Measurements from ENCODE around the gene IGFBP3.
"Not testable (repeated sequence)": the region's sequence is repeated elsewhere in the genome, so short reads cannot be mapped to it uniquely, and the experiment has no call there.

The IGFBP3 gene

GRCh38 chr7:45920502-45921380 is at the start of gene IGFBP3:
Gene IGFBP3 (minus strand): TSS chr7:45921272. CDS start chr7:45921140, 132 bp downstream.
- Histone ChIP-seq H3K27me3 (ENCODE audit: control insufficient read depth in 1 of 2, insufficient read depth in 2 of 2, low read length in 2 of 2) (peaks cover 42 to 45% of the 10 kb centered on the region in 2 donors), H3K27ac (ENCODE audit: low read depth, low read length) (no peak within 1 kb of the TSS), H3K9me3 (ENCODE audit: control insufficient read depth in 1 of 2, low read length in 2 of 2) (no peaks in the 10 kb centered on the region), H3K4me1 (ENCODE audit: control insufficient read depth in 1 of 2, insufficient read depth in 2 of 2, low read length in 2 of 2) (peaks cover 13 to 26% of the 10 kb centered on the region in 2 donors), H3K4me3 (ENCODE audit: low read depth in 1 of 2, low read length in 2 of 2) (peak within 1 kb of the TSS; percentile 59 to 61), H3K36me3 (ENCODE audit: control insufficient read depth in 1 of 2, insufficient read depth in 2 of 2, low read length in 2 of 2) (no peaks in the 10 kb centered on the region), H3K9ac (ENCODE audit: low read depth in 1 of 2, low read length in 2 of 2) (no peak within 1 kb of the TSS)

DNA sequence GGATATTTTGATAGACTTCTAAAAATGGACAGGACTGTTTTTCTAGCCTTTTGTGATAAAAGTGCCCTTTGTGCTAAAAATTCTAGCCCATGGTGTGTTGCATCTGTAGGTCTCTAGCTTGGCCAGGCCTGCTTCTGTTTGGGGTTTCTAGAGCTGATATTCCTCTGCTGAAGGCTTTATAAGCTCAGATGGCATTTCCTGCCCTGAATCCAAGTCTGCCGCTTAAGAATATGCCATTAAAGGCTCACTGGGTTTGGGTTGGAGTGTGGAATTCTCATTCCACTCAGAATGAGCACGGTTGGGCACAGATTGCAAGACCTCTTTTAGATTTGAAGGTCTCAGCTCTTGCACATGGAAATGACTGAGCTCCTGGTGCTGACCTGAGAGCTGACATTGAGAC is 49.4 kb upstream of the IGFBP3 start:
- no peak overlapping the region for H3K9ac ChIP-seq (ENCODE audit: low read depth in 1 of 2, low read length in 2 of 2)
- H3K9me3 ChIP-seq (ENCODE audit: control insufficient read depth in 1 of 2, low read length in 2 of 2): no peaks in the 10 kb centered on the region
- no peaks in the 10 kb centered on the region for H3K36me3 ChIP-seq (ENCODE audit: control insufficient read depth in 1 of 2, insufficient read depth in 2 of 2, low read length in 2 of 2)
- H3K27ac ChIP-seq (ENCODE audit: low read depth, low read length): no peak overlapping the region
- peaks cover 0 to 6% of the 10 kb centered on the region in 2 donors for H3K4me1 ChIP-seq (ENCODE audit: control insufficient read depth in 1 of 2, insufficient read depth in 2 of 2, low read length in 2 of 2)
- H3K4me3 ChIP-seq (ENCODE audit: low read depth in 1 of 2, low read length in 2 of 2): no peak overlapping the region
- H3K27me3 ChIP-seq (ENCODE audit: control insufficient read depth in 1 of 2, insufficient read depth in 2 of 2, low read length in 2 of 2): no peaks in the 10 kb centered on the region

GRCh38 chr7:45969940-45970339 is 48.9 kb upstream of the IGFBP3 start:
- no peaks in the 10 kb centered on the region for H3K27me3 ChIP-seq (ENCODE audit: control insufficient read depth in 1 of 2, insufficient read depth in 2 of 2, low read length in 2 of 2)
- no peak overlapping the region for H3K27ac ChIP-seq (ENCODE audit: low read depth, low read length)
- no peak overlapping the region for H3K9ac ChIP-seq (ENCODE audit: low read depth in 1 of 2, low read length in 2 of 2)
- H3K9me3 ChIP-seq (ENCODE audit: control insufficient read depth in 1 of 2, low read length in 2 of 2): no peaks in the 10 kb centered on the region
- no peak overlapping the region for H3K4me3 ChIP-seq (ENCODE audit: low read depth in 1 of 2, low read length in 2 of 2)
- no peaks in the 10 kb centered on the region for H3K36me3 ChIP-seq (ENCODE audit: control insufficient read depth in 1 of 2, insufficient read depth in 2 of 2, low read length in 2 of 2)
- peaks cover 0 to 6% of the 10 kb centered on the region in 2 donors for H3K4me1 ChIP-seq (ENCODE audit: control insufficient read depth in 1 of 2, insufficient read depth in 2 of 2, low read length in 2 of 2)

DNA sequence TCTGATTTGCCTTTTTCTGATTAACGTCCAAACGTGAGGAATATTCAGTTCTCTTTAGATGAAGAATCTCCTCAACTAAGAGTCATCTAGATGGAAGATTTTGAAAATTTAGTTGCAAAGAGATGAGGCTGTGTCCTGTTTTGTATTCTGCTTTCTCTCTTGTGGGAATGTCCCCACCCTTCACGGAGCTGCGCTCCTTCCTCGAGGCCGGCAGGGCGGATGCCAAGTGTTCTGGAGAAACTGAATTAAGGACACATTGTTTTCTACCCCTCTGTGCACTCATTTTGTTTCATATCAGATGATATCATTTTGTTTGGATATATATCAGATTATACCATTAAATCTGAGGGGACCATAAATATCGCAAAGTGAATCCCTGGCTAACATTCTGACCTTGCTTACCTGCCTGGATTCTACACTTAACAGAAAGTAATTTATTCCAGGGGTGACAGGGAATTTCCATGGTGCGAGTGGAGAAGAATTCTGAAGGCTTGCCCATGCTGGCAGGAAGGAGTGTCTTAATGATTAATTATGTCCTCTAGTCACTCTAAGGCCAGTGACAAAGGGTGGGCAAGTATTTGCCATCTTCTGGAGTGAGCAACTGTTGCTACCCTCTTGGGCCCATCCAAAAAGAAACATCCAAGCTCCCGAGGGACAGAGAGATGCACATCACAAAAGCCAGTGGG is 47.9 kb upstream of the IGFBP3 start:
- H3K9ac ChIP-seq (ENCODE audit: low read depth in 1 of 2, low read length in 2 of 2): no peak overlapping the region
- H3K9me3 ChIP-seq (ENCODE audit: control insufficient read depth in 1 of 2, low read length in 2 of 2): no peaks in the 10 kb centered on the region
- no peaks in the 10 kb centered on the region for H3K36me3 ChIP-seq (ENCODE audit: control insufficient read depth in 1 of 2, insufficient read depth in 2 of 2, low read length in 2 of 2)
- H3K27me3 ChIP-seq (ENCODE audit: control insufficient read depth in 1 of 2, insufficient read depth in 2 of 2, low read length in 2 of 2): no peaks in the 10 kb centered on the region
- no peak overlapping the region for H3K27ac ChIP-seq (ENCODE audit: low read depth, low read length)
- H3K4me3 ChIP-seq (ENCODE audit: low read depth in 1 of 2, low read length in 2 of 2): no peak overlapping the region
- peaks cover 0 to 6% of the 10 kb centered on the region in 2 donors for H3K4me1 ChIP-seq (ENCODE audit: control insufficient read depth in 1 of 2, insufficient read depth in 2 of 2, low read length in 2 of 2)

DNA sequence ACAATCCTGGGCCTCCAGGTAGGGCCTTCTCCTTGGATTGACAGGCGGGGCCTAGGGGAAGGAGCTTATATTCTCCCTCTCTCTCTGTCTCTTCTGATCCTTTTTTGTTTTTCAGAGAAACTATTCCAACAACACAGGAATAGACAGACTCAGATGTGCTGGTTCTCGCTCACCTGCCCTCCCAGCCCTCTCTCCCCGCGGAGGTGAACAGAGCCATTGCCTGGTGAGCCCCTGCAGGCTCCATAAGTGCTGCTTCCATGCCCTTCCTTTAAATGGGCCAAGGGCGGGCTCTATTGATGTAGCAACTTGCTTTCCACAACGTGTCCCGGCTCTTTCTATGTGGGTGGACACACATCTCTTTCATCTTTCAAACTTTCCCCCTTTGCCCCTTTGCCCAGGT is 47.2 kb upstream of the IGFBP3 start:
- Histone ChIP-seq H3K4me3 (ENCODE audit: low read depth in 1 of 2, low read length in 2 of 2) (no peak overlapping the region), H3K27ac (ENCODE audit: low read depth, low read length) (no peak overlapping the region), H3K9ac (ENCODE audit: low read depth in 1 of 2, low read length in 2 of 2) (no peak overlapping the region), H3K4me1 (ENCODE audit: control insufficient read depth in 1 of 2, insufficient read depth in 2 of 2, low read length in 2 of 2) (peaks cover 0 to 6% of the 10 kb centered on the region in 2 donors), H3K36me3 (ENCODE audit: control insufficient read depth in 1 of 2, insufficient read depth in 2 of 2, low read length in 2 of 2) (no peaks in the 10 kb centered on the region), H3K9me3 (ENCODE audit: control insufficient read depth in 1 of 2, low read length in 2 of 2) (no peaks in the 10 kb centered on the region), H3K27me3 (ENCODE audit: control insufficient read depth in 1 of 2, insufficient read depth in 2 of 2, low read length in 2 of 2) (no peaks in the 10 kb centered on the region)

DNA sequence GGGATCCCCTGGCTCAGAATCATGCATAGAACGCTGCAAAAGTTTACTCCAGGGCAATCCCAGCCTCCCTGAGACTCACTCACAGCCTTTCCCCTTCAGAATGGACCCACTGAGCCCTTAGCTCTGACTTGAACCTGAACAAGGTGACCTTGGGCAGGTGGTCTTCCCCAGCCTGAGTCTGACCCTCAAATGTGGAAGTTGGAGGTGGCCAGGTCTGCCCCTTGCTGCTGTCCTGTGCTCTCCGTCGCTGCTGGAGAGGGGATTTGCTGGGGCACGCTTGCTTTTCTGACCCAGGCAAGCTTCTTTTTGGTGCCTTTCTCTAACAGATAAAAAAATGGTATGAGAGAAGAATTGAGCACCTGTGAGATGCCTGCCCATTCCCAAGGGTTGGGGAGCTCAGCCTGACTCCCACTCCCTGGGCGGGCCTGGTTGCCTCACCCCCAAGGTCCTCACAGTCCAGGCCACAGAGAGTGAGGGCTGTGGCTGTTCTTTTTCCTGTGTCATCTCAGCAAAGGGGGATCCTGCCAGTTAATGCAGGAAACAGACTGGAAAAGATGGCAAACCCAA is 46.6 kb upstream of the IGFBP3 start:
- no peaks in the 10 kb centered on the region for H3K9me3 ChIP-seq (ENCODE audit: control insufficient read depth in 1 of 2, low read length in 2 of 2)
- no peaks in the 10 kb centered on the region for H3K36me3 ChIP-seq (ENCODE audit: control insufficient read depth in 1 of 2, insufficient read depth in 2 of 2, low read length in 2 of 2)
- peaks cover 0 to 3% of the 10 kb centered on the region in 2 donors for H3K4me1 ChIP-seq (ENCODE audit: control insufficient read depth in 1 of 2, insufficient read depth in 2 of 2, low read length in 2 of 2)
- no peak overlapping the region for H3K27ac ChIP-seq (ENCODE audit: low read depth, low read length)
- H3K4me3 ChIP-seq (ENCODE audit: low read depth in 1 of 2, low read length in 2 of 2): no peak overlapping the region
- no peaks in the 10 kb centered on the region for H3K27me3 ChIP-seq (ENCODE audit: control insufficient read depth in 1 of 2, insufficient read depth in 2 of 2, low read length in 2 of 2)
- no peak overlapping the region for H3K9ac ChIP-seq (ENCODE audit: low read depth in 1 of 2, low read length in 2 of 2)

DNA sequence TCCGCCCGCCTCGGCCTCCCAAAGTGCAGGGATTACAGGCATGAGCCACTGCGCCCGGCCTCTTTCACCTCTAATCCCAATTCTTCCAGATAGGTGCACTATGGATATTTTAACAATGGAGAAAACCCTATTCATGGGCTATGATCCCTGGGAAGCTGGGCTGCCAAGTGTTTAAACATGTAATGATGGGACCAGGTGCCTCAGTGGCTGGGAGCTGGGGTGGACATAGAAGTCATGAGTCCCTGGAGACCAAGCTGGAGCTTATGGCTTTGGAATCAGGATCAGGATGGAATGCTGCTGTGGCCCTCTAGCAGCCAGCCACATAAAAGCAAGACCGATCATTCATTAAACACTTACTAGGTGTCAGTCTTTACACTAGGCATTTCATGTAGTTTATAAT is 41.8 kb upstream of the IGFBP3 start:
- Histone ChIP-seq H3K9me3 (ENCODE audit: control insufficient read depth in 1 of 2, low read length in 2 of 2) (no peaks in the 10 kb centered on the region), H3K27me3 (ENCODE audit: control insufficient read depth in 1 of 2, insufficient read depth in 2 of 2, low read length in 2 of 2) (no peaks in the 10 kb centered on the region), H3K4me3 (ENCODE audit: low read depth in 1 of 2, low read length in 2 of 2) (no peak overlapping the region), H3K9ac (ENCODE audit: low read depth in 1 of 2, low read length in 2 of 2) (no peak overlapping the region), H3K27ac (ENCODE audit: low read depth, low read length) (no peak overlapping the region), H3K4me1 (ENCODE audit: control insufficient read depth in 1 of 2, insufficient read depth in 2 of 2, low read length in 2 of 2) (no peaks in the 10 kb centered on the region), H3K36me3 (ENCODE audit: control insufficient read depth in 1 of 2, insufficient read depth in 2 of 2, low read length in 2 of 2) (no peaks in the 10 kb centered on the region)

DNA sequence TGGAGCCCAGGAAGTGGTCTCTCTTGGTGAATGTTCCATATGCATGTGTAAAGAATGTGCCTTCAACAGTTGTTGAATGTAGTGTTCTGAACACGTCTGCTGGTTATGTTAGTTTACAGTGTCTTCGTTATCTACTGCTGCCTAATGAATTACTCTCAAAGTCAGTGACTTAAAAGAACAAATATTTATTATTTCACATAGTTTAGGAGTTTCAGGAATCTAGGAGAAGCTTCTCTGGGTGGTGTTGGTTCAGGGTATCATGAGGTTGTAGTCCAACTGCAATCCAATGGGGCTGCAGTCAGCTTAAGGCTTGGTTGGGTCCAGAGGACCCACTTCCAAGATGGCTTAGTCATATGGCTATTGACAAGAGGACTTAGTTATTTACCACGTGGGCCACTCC is 36.6 kb upstream of the IGFBP3 start:
- Histone ChIP-seq H3K4me1 (ENCODE audit: control insufficient read depth in 1 of 2, insufficient read depth in 2 of 2, low read length in 2 of 2) (no peaks in the 10 kb centered on the region), H3K27ac (ENCODE audit: low read depth, low read length) (no peak overlapping the region), H3K27me3 (ENCODE audit: control insufficient read depth in 1 of 2, insufficient read depth in 2 of 2, low read length in 2 of 2) (no peaks in the 10 kb centered on the region), H3K9me3 (ENCODE audit: control insufficient read depth in 1 of 2, low read length in 2 of 2) (no peaks in the 10 kb centered on the region), H3K4me3 (ENCODE audit: low read depth in 1 of 2, low read length in 2 of 2) (no peak overlapping the region), H3K9ac (ENCODE audit: low read depth in 1 of 2, low read length in 2 of 2) (no peak overlapping the region), H3K36me3 (ENCODE audit: control insufficient read depth in 1 of 2, insufficient read depth in 2 of 2, low read length in 2 of 2) (no peaks in the 10 kb centered on the region)

DNA sequence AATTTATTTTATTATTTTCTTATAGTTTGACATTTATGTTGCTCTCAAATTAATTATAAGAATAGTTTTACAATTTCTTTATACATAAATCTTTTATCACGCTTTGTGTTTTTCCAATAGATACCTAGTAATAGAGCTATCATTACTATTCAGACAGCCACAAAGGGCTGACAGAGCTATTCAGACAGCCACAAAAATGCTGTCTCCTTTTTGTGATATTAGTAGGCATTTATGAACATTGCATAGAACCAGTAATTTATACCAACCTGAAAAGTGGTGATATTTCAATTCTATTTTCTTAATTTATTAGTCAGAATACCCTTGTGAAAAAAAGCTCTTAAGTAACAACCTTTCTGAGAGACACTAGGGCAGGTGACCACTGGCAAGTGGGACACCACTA is 34.2 kb upstream of the IGFBP3 start:
- no peaks in the 10 kb centered on the region for H3K36me3 ChIP-seq (ENCODE audit: control insufficient read depth in 1 of 2, insufficient read depth in 2 of 2, low read length in 2 of 2)
- no peaks in the 10 kb centered on the region for H3K27me3 ChIP-seq (ENCODE audit: control insufficient read depth in 1 of 2, insufficient read depth in 2 of 2, low read length in 2 of 2)
- no peak overlapping the region for H3K4me3 ChIP-seq (ENCODE audit: low read depth in 1 of 2, low read length in 2 of 2)
- H3K9me3 ChIP-seq (ENCODE audit: control insufficient read depth in 1 of 2, low read length in 2 of 2): no peaks in the 10 kb centered on the region
- no peak overlapping the region for H3K27ac ChIP-seq (ENCODE audit: low read depth, low read length)
- no peak overlapping the region for H3K9ac ChIP-seq (ENCODE audit: low read depth in 1 of 2, low read length in 2 of 2)
- no peaks in the 10 kb centered on the region for H3K4me1 ChIP-seq (ENCODE audit: control insufficient read depth in 1 of 2, insufficient read depth in 2 of 2, low read length in 2 of 2)

DNA sequence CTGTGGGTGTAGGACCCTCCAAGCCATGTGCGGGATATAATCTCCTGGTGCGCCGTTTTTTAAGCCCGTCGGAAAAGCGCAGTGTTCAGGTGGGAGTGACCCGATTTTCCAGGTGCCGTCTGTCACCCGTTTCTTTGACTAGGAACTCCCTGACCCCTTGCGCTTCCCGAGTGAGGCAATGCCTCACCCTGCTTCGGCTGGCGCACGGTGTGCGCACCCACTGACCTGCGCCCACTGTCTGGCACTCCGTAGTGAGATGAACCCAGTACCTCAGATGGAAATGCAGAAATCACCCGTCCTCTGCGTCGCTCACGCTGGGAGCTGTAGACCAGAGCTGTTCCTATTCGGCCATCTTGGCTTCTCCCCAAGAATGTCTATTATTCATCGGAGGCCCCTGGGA is 32.0 kb upstream of the IGFBP3 start:
- H3K27ac ChIP-seq (ENCODE audit: low read depth, low read length); H3K27me3 ChIP-seq (ENCODE audit: control insufficient read depth in 1 of 2, insufficient read depth in 2 of 2, low read length in 2 of 2); H3K4me3 ChIP-seq (ENCODE audit: low read depth in 1 of 2, low read length in 2 of 2); H3K4me1 ChIP-seq (ENCODE audit: control insufficient read depth in 1 of 2, insufficient read depth in 2 of 2, low read length in 2 of 2); H3K9ac ChIP-seq (ENCODE audit: low read depth in 1 of 2, low read length in 2 of 2); H3K36me3 ChIP-seq (ENCODE audit: control insufficient read depth in 1 of 2, insufficient read depth in 2 of 2, low read length in 2 of 2); H3K9me3 ChIP-seq (ENCODE audit: control insufficient read depth in 1 of 2, low read length in 2 of 2): not testable (repeated sequence)

Data from duodenal mucosa (tissue), 2 donors.